MM.1S (cell line): ENCODE data around the gene PI3.

ENCODE experiments used
- EZH2 ChIP-seq: fragments of 300-600 bp; sonication (generic); optimal IDR thresholded peaks from 2 replicates; pipeline ENCODE3; 2017; ENCODE audit warnings: low read depth, mild to moderate bottlenecking, antibody characterized with exemption, low read length, mixed read lengths
- TF ChIP-seq, protein P1 (sequence below): fragments of 300-600 bp; sonication (generic); IDR thresholded peaks from 2 replicates; pipeline ENCODE4 v1.5.1; 2016; ENCODE audit warnings: antibody characterized with exemption, low read length, mixed read lengths

GRCh38 chr20:45209924-45210323 is 35.2 kb downstream of the PI3 start:
- TF ChIP-seq, protein P1, sequence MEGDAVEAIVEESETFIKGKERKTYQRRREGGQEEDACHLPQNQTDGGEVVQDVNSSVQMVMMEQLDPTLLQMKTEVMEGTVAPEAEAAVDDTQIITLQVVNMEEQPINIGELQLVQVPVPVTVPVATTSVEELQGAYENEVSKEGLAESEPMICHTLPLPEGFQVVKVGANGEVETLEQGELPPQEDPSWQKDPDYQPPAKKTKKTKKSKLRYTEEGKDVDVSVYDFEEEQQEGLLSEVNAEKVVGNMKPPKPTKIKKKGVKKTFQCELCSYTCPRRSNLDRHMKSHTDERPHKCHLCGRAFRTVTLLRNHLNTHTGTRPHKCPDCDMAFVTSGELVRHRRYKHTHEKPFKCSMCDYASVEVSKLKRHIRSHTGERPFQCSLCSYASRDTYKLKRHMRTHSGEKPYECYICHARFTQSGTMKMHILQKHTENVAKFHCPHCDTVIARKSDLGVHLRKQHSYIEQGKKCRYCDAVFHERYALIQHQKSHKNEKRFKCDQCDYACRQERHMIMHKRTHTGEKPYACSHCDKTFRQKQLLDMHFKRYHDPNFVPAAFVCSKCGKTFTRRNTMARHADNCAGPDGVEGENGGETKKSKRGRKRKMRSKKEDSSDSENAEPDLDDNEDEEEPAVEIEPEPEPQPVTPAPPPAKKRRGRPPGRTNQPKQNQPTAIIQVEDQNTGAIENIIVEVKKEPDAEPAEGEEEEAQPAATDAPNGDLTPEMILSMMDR, result no peak
- TF ChIP-seq EZH2, result no peak
